ENCODE results near the gene TPSAB1.

Gene TPSAB1

GRCh38 chr16:1283296-1283695, 42.8 kb downstream of the TPSAB1 start:
- no peak for DNase-seq (ENCODE audit: low read depth in 2 of 2, low spot score in 1 of 2)

DNA sequence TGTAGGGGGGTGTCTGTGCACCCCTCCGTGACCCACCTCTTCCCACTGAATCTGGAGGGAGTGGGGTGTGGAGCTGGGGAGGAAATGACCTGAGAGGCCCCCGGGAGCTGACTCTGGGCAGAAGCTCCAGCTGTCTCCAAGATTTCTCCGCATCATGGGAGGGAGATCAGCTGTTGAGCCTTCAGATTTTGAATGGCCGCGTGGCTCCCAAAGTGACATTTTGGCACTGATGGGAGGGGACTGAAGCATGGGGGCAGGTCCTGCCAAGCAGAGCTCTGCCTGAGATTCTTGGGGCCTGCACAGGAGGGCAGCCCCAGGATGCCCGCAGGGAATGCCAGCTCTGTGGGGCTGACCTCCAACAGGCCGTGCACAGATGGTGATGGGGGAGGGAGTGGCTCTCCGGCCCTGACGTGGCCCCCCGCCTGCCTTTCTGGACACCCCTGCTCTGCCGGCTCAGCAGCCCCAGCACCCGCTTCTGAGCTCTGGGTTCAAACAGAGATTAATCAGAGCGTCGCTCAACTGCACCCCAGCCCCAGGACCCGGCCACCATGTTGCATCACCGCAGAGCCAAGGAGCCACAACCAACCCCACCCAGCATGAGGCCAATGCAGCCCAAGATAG, 43.6 kb downstream of the TPSAB1 start:
- DNase-seq (ENCODE audit: low read depth in 2 of 2, low spot score in 1 of 2): no peak

DNA sequence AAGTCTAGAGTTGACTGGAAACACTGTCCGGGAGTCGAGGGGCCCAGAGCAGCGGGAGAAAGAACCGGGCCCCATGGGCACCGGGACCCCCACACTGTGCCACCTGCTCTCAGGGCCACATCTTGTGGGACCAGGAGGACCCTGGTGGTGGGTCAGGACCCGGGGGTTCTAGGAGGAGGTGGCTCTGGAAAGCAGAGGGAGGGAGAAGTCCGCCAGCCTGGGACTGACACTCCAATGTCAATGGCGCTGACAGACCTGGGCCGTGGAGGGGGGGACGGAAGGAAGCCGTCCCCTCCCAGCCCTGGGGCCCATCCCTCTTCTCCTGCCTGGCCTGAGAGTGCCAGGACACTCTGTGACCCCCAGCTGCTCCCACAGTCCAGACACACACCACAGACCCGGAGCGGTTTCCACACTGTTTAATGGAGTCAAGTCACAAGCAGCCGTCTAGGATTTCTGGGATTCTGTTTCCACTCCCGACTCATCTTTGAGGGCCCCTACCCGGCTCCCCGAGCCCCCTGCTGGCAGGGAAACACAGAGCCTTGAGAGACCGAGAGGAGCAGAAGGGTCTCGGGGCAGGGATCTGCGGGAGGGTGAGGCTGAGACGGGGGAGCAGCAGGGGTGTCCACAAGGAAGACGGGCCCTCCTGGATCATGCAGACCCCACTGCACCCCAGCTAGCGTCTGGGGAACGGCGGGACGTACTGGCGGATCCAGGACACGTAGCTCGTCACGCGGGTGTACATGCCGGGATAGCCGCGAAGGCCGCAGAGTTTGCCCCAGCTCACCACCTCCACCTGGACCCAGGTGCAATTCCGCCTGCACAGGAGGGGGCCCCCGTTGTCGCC, 45.4 kb downstream of the TPSAB1 start:
- no peak for DNase-seq (ENCODE audit: low read depth in 2 of 2, low spot score in 1 of 2)

DNA sequence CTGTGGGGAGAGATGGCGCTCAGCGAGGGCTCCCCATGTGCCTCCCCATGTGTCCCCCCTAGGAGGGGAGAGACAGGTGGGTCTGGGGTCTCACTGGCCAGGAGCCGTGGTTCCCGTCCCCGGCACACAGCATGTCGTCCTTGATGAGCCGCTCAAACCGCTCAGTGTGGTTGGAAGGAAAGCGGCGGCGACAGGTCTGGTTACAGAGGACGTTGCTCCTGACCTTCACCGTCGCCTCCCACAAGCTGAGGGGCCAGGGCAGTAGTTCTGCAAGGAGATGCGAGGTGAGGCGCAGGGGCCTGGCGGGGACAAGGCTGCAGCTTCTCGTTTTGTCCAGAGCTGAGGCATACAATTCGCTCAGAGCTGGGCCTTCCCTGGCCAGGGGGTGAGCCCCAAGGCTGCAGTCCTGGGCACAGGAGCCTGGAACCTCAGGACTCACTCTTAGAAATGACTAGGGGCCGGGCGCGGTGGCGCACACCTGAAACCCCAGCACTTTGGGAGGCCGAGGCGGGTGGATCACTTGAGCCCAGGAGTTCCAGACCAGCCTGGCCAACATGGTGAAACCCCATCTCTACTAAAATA, 46.1 kb downstream of the TPSAB1 start:
- DNase-seq (ENCODE audit: low read depth in 2 of 2, low spot score in 1 of 2): no peak

- DNase-seq (ENCODE audit: low read depth in 2 of 2, low spot score in 1 of 2): no peak
Observed at GRCh38 chr16:1287982-1288670, 47.6 kb downstream of the TPSAB1 start.

DNA sequence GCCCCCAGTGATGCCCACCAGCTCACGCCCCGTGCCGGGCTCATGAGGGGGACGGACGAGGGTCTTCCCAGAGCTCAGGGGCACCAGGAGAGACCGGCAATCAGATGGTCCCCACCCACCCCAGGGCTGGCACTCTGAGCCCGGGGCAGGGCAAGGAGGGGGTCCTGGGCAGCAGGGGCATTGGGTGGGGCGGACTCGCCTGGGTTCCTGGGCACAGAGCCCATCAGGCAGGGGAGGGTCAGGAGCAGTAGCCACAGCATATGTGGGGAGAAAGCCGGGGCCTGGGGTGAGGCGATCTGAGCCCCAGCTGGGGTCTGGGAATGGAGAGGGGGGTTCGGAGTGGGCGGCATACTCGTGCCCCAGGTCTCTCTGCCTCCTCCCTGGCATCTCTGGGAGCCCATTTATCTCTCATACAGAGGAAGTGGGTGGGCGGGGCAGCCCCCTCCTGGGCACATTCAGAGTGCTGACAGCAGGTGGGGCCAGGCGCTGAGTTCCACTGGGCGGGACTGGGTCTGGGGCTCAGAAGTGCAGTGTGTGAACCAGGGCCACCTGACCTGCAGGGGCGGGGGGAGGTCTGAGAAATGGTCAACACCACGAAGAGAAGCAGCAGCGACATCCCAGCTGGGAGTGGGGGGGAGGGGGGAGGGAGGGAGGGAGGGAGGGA, 48.4 kb downstream of the TPSAB1 start:
- no peak for DNase-seq (ENCODE audit: low read depth in 2 of 2, low spot score in 1 of 2)

- DNase-seq (ENCODE audit: low read depth in 2 of 2, low spot score in 1 of 2): no peak
Observed at GRCh38 chr16:1289477-1289866, 49.0 kb downstream of the TPSAB1 start.

GRCh38 chr16:1290063-1290501, 49.6 kb downstream of the TPSAB1 start:
- DNase-seq (ENCODE audit: low read depth in 2 of 2, low spot score in 1 of 2): no peak

DNA sequence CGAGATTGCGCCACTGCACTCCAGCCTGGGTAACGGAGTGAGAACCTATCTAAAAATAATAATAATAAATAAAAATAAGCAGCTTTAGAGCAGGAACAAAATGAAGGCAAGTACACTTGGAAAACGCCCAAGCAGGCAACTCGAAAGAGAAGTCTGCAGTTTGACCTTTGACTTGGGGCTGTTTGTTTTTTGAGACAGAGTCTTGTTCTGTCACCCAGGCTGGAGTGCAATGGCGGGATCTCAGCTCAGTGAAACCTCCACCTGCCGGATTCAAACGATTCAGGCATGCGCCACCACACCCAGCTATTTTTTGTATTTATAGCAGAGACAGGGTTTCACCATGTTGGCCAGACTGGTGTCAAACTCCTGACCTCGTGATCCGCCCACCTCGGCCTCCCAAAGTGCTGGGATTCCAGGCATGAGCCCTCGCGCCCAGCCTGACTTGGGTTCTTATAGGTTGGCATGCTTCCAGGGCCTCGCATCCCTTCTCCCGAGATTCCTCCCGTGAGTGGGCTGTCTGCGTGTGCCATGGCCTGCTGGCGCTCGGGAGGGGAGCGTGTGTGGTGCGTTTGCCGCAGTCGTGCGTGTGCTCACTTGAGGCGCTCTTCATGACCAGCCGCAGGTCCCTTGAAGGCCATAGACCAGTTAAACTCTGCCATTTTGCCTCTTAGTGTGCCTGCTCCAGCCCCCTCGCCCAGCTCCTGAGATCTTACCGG, 50.5 kb downstream of the TPSAB1 start:
- DNase-seq (ENCODE audit: low read depth in 2 of 2, low spot score in 1 of 2): no peak

DNA sequence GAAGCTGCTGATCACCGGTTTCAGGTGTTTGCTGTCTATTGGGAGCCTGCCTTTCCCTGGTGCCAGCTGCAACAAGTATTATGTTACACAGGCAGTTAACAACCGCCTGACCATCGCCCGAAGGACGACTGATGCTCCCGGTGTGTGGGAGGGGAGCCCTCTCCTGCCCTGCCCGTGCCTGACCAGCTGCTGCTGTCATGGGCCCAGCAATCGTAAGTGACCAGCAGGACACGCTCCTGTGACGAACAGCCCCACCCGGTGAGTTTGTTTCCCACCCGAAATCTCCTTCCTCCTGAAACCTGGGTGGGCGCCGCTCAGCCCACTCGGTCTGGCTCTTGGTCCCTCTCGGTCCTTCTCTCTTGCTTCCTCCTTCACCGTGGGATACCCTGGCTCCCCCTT, 51.1 kb downstream of the TPSAB1 start:
- no peak for DNase-seq (ENCODE audit: low read depth in 2 of 2, low spot score in 1 of 2)
